Activated T-helper 1 cell treated with anti-CD3 and anti-CD28 coated beads, Interleukin-2, amount 50 U/mL, for 16 hours (primary cell): ENCODE results near the gene MRPL30.
"Not testable (repeated sequence)": the region's sequence is repeated elsewhere in the genome, so short reads cannot be mapped to it uniquely, and the experiment has no call there.

Experiments used
- DNase-seq, 2 donors: peaks; one replicate each; pipeline ENCODE4 v3.0.0-alpha.2; 2020; ENCODE audit warnings: low read depth in 1 of 2, low spot score in 1 of 2

The MRPL30 gene

GRCh38 chr2:99180755-99181623 lies at the start of gene MRPL30, which contains the start of gene MITD1:
MRPL30 (plus strand) TSS chr2:99181184; CDS start chr2:99186204, 5,020 bp downstream.
MITD1 (minus strand) TSS chr2:99181058; CDS start chr2:99180981, 77 bp downstream.
- peak; percentile 76 to 84 for DNase-seq

DNA sequence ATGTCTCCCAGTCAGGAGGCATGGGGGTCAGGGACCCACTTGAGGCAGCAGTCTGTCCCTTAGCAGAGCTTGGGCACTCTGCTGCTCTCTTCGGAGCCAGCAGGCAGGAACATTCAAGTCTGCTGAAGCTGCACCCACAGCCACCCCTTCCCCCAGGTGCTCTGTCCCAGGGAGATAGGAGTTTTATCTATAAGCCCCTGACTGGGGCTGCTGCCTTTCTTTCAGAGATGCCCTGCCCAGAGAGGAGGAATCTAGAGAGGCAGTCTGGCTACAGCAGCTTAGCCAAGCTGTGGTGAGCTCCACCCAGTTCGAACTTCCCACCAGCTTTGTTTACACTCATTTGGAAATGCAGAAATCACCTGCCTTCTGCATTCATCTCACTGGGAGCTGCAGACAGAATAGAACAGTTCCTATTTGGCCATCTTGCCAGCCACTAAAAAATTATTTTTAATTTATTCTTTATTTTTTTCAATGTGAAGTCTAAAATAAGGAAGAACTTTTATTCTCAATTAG lies 45.9 kb upstream of the MRPL30 start:
- DNase-seq = not testable (repeated sequence)

DNA sequence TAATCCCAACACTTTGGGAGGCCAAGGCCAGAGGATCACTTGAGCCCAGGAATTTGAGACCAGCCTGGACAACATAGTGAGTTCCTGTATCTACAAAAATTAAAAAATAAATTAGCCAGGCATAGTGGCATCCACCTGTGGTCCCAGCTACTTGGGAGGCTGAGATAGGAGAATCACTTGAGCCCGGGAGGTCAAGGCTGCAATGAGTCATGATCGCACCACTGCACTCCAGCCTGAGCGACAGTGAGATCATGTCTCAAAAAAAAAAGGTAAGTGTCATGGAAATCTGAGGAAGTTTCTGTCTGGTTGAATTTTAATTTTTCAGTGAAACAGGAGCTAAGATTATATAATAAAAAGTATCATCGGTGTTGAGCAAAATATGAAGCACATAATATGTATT lies 42.0 kb upstream of the MRPL30 start:
- no peak for DNase-seq

DNA sequence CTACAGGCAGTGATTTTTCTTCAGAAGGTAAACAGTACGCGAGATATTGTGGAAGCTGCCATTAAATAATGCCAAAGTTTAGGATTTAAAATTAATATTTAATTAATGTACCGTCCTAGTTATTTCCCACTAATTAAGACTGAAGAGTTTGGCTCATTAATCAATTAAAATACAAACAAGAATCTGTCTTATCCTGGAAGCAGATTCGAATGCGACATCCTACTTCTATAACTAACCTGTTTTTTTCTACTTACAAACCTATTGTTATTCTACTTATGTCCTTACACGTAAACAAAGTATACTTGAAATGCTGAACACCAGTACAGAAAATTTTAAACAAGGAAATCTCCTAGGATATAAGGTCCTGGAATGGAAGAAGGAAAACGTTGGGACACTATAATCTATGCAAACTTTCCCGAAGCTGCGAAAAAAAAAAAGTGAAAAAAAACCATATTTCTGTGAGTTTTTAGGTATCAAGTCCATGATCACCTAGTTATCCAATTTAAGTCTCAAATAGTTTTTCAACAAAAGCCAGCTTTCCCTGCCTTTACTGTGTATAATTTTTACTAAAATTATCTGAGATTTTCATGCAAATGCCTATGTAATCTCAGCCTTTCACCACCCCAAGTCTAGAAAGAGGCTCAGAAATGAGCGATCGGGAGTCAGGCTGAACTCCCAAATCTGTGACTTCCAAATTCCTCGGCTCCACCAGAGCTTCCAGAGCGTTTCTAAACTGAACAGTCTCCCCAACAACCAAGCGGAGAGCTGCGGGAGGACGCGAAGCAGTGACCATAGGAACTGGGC lies 40.7 kb upstream of the MRPL30 start:
- DNase-seq = no peak

DNA sequence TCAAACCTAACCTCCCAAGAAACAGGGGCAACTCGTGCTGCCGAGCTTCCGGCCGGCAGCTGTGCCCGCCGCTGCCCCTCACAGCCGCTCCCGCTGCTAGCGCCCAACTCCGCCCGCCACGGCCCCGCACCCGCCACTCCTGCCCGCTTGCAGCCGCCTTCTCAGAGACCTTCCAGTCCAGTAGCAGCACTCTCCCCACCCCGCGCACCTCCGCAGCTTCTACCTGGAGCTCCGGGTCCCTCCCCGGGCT lies 40.2 kb upstream of the MRPL30 start:
- DNase-seq = no peak

DNA sequence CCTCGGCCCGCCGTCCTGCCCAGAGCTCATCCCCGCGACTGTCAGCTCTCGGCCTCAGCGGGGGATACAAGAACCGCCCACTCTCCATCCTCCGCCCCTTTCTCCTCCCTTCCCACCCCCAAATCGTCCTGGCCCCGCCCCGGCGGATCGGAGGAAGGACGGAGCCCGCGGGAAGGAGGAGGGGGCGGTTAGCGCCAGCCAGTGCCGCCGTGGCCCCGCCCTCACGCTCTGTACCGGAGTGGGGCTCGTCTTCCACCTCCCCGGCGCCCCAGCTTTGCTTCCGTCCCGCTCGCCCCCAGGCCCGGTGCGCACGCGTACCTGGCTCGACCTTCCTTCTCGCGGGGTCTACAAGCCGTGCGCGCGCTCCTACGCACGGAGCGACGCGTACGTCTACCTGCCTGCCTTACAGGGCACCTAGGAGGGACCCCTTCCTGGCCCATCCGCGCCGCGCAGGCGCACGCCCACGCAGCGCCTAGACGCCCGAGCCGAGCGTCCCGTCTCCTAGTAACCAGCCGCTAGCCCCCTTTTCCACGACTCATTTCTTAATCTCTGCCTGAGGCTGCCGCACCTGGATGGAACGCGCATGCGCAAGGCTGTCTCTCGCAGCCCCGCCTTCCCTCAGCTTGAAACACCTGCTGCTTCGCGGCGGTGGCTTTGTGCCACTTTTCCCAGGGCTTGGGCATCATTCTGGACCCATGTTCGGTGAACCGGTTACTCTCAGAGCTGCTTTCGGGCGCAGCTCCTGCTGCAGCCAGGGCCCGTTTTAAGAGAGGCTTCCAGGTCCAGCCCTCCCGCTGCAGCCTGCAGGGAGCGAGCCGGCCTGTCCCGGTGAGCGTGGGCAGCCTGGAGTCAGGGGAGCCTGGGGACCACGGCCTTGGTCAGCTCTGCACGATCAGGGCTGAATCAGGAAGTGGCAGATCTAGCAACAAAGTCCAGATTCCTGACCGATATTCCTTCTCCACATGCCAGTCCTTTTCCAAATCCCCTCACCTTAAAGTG lies 39.6 kb upstream of the MRPL30 start, which contains the start of gene C2orf15:
Gene C2orf15, plus strand, starts transcription at position 598 of the 999 bp plus-strand sequence. CDS start 8,852 bp downstream, outside the sequence.
- peak; percentile 94 to 95 for DNase-seq

- DNase-seq = no peak
Observed at GRCh38 chr2:99150706-99151105, 30.3 kb upstream of the MRPL30 start.

GRCh38 chr2:99152199-99152895 lies 28.6 kb upstream of the MRPL30 start:
- no peak for DNase-seq

- DNase-seq = no peak
Observed at GRCh38 chr2:99153921-99154604, 26.9 kb upstream of the MRPL30 start.

DNA sequence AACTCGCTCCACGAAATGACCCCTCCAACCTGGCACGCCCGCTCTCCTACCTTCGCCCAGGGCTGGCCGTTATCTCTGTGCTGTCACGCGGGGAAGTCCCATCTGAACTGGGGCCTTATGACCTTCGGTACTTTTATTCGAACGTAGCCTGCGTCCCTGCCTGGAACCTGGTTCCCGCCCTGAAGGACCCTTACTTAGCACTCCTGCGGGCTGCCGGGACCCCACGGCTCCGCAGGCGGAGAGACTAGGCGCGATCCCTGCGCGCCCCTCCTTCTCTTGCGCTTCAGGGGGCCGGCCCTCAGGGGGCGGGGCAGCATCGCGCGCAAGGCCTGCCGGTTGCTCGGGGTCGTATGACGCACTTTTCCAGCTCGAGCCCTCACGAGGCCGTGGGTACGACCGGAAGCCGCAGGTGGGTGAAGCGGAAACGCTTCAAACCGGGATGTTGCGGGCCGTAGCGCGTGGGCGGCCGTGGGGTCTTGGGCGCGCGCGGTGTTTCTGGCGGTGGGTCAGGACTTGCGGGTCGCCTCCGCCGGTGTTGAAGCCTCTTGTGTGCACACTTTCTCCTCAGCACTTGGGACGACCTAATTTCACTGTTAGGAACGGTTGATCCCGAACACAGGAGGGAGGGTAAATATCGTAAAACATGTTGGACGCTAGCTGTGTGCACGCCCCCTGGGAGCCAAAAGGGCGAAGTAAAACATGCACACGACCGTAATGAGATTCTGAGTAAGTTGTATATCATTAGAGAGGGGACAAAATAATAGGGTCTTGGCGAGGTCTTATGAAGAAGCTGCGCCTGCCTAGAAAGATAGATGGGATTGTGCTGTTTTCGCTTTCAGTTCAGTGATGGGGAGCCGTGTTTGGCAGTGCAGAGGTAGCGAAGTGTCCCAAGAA lies 26.1 kb upstream of the MRPL30 start, which contains the start of the genes LIPT1 and TSGA10:
Gene LIPT1, plus strand, starts transcription at position 325 of the 894 bp plus-strand sequence. CDS start 6,991 bp downstream, outside the sequence.
Gene TSGA10, minus strand, starts transcription at position 300 of the 894 bp plus-strand sequence. CDS start 45,503 bp downstream, outside the sequence.
- DNase-seq = peak; percentile 78 to 88

DNA sequence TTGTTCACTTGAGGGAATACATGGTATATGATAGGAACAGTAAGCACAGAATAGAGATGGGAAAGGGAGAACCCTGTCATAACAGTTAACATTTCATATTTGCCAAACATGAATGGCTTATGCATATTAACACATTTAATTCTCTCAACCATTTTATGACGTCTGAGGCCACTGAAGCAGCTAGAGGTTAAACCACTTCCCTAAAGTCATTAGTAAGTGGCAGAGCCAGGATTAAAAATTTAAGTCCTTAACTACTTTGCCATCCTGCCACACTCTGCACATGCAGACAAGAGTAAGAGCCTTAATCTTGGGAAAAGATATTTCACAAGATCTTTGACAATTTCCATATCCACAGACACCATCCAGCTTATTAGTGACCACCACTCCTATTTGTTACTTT lies 24.1 kb upstream of the MRPL30 start:
- no peak for DNase-seq

- DNase-seq = no peak
Observed at GRCh38 chr2:99158599-99158998, 22.4 kb upstream of the MRPL30 start.

DNA sequence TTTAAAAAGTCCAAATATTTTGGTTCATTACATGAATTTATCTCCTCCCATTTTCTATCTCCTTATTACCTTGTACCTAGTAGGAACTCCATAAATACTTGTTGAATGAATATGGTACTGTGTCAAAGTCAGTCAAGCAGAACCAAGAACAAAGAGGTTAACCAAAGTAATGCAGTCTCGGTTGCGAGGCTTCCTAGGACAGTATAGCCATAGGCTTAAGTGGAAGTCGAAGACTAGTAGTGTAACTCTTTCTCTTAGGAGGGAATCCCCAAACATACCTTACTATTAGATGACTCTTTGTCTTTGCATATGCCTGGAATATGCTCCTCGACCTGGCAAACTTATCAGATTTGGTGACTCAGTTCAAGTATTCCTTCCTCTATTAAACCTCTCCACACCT lies 21.4 kb upstream of the MRPL30 start:
- no peak for DNase-seq

GRCh38 chr2:99166218-99166617 lies 14.8 kb upstream of the MRPL30 start:
- DNase-seq = no peak

DNA sequence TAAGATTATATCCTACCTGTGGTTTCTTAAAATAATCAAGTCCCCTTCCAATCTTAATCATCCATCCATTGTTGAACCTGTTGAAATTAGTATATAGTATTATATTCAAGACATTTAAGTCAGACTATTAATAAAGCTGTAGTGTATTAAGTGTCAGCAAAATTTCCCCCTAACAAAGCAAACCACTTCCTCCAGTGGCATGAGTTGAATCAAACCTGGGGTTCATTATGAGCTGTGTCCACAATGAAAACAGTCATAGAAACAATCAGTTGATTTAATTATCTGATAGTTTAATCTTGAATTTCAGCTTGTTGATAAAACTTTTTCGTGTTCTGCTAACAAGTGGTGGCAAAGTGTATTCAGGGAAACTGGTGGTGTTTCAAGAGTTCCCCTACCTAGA lies 11.4 kb upstream of the MRPL30 start:
- no peak for DNase-seq

DNA sequence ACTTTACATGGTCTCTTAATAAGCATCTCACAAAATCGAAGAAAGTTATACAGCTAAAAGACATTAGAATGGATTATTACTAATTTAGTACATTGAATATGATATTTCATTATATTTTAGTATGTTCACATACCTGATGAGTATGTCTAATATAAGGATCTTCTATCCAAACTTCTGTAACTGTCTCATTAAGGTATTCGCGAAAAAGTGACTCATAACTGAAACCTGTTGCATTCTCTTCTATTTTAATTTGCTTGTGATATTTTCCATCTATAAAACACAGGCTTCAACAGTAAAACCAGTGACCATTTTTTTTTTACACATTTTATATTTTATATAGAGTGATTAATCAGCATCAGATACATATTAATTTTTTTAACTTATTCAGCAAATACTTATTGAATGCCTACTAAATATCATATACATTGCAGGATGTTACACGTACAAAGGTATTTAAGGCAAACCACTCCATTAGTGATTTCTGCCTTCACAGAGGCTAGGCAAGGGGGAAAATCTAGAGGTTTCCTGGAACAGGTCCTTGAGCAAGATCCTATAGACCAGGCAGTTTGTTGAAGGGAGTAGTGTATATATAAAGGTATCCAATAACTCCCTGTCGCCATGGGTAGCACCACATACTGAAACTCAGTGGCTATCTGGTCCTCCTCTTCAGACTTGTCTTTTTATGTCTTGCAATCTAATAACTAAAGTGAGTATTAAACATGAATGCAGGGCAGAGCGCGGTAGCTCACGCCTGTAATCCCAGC lies 9.4 kb upstream of the MRPL30 start:
- no peak for DNase-seq

- no peak for DNase-seq
Observed at GRCh38 chr2:99181624-99182000, 628 bp downstream of the MRPL30 start.

- no peak for DNase-seq
Observed at GRCh38 chr2:99183025-99183424, 2.0 kb downstream of the MRPL30 start.
